A549 (cell line): ENCODE measurements around the gene PTTG1IP.

ENCODE experiments used
- ESRRA ChIP-seq: fragments of 150-350 bp; IDR thresholded peaks from 2 replicates; pipeline ENCODE4 v1.6.1; 2014; ENCODE audit warnings: mild to moderate bottlenecking, low read length, borderline replicate concordance
- TF ChIP-seq, protein P1 (sequence below): fragments of >200 bp; sonication (Bioruptor Twin); formaldehyde crosslinking; IDR thresholded peaks from 2 replicates; pipeline ENCODE4 v1.6.1; 2016

DNA sequence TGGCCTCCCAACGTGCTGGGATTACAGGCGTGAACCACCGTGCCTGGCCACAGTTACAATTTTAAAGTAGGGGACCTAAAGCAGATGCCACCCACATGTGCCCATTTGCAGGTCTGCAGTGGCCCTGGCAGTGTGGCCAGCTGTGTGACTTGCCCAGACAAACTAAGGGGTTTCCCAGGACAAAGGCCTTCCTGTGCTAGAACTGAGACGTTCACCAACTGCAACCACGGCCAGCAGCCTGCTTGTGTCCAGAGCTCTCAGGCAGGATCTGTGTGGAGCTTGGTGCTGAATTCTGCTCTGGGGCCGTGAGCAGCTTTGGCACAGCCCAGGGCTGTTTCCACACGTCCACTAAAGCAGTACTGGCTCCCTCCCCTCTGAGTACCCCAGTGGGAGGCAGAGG is 10.6 kb upstream of the PTTG1IP start:
- TF ChIP-seq, protein P1, sequence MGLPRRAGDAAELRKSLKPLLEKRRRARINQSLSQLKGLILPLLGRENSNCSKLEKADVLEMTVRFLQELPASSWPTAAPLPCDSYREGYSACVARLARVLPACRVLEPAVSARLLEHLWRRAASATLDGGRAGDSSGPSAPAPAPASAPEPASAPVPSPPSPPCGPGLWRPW = no peak
- TF ChIP-seq ESRRA = no peak
